Panc1 (cell line): ENCODE results near the gene PFKFB4. TPM values are rescaled to one million over a fixed set of nuclear protein-coding genes. Genes with fewer than 3 reads are reported as not detected.

Experiments
- ATAC-seq: fragments of 200-7000 bp; cut with Tn5 transposase; 2 replicates; pipeline ENCODE4 v1.9.1; 2020; ENCODE audit warnings: mild to moderate bottlenecking, moderate library complexity
- BruUV-seq: library from RNA; stranded (reverse); fragments of 400-500 nt; replicated peaks from 2 replicates; lab custom pipeline; 2021; lab: Mats Ljungman, UMichigan
- CTCF ChIA-PET: fragments of 300-600 bp; sonication (Branson Sonifier 250); formaldehyde crosslinking; loops from one replicate; lab custom pipeline; 2022; ENCODE audit warnings: antibody characterized with exemption; lab: Charles Lee
- POLR2A ChIA-PET: fragments of 300-600 bp; sonication (Branson Sonifier 250); formaldehyde crosslinking; loops from one replicate; lab custom pipeline; 2022; ENCODE audit warnings: antibody characterized with exemption; lab: Charles Lee
- DNase-seq: peaks from one replicate; pipeline ENCODE4 v3.0.0-alpha.2; 2010; ENCODE audit warnings: low read depth, low spot score
- H3K27ac ChIP-seq: 2 replicates; pipeline ENCODE4 v1.5.1; 2011; ENCODE audit warnings: mild to moderate bottlenecking, low read length, inconsistent platforms
- H3K27me3 ChIP-seq: fragments of 200-500 bp; sonication (Bioruptor generic); 2 replicates; pipeline ENCODE4 v1.6.0; 2014; ENCODE audit warnings: low read length, inconsistent platforms; ENCODE audit not compliant: control insufficient read depth, insufficient read depth
- H3K36me3 ChIP-seq: fragments of 200-500 bp; sonication (Bioruptor generic); 2 replicates; pipeline ENCODE4 v1.5.1; 2014; ENCODE audit warnings: inconsistent platforms, mild to moderate bottlenecking, low read length, moderate library complexity; ENCODE audit not compliant: control insufficient read depth, insufficient read depth
- H3K4me1 ChIP-seq: 2 replicates; pipeline ENCODE4 v1.5.1; 2011; ENCODE audit warnings: inconsistent platforms, mild to moderate bottlenecking, low read length, moderate library complexity; ENCODE audit not compliant: control insufficient read depth, insufficient read depth
- H3K4me3 ChIP-seq, 2 experiments: 2 replicates each; pipeline ENCODE4 v1.5.1; 2011 to 2012; ENCODE audit warnings: low read depth in 2 of 2, low read length in 2 of 2, mild to moderate bottlenecking in 2 of 2, inconsistent platforms in 1 of 2, moderate library complexity in 1 of 2
- H3K9me3 ChIP-seq: fragments of 200-500 bp; sonication (Bioruptor generic); 2 replicates; pipeline ENCODE4 v1.5.1; 2014; ENCODE audit warnings: low read depth, mild to moderate bottlenecking, inconsistent platforms, low read length, moderate library complexity; ENCODE audit not compliant: control insufficient read depth, insufficient read depth
- POLR2AphosphoS5 ChIP-seq: IDR thresholded peaks from 2 replicates; pipeline ENCODE4 v1.6.1; 2012; ENCODE audit warnings: mild to moderate bottlenecking, low read depth, low read length, moderate library complexity
- SIN3A ChIP-seq: IDR thresholded peaks from 2 replicates; pipeline ENCODE4 v1.6.1; 2012; ENCODE audit warnings: low read depth, mild to moderate bottlenecking, low read length, moderate library complexity, borderline replicate concordance; ENCODE audit not compliant: insufficient read depth
- TCF7L2 ChIP-seq: IDR thresholded peaks from 2 replicates; pipeline ENCODE4 v1.6.1; 2011; ENCODE audit warnings: mild to moderate bottlenecking, low read depth, low read length, inconsistent platforms
- in situ Hi-C: cut with HindIII; loops from 2 replicates; pipeline ENCODE4 v1.10.0; 2016; ENCODE audit warnings: low sequenced_read_pairs, low pct_unique_long_range_greater_than_20kb
- intact Hi-C: fragments of 100-400 bp; cut with micrococcal nuclease; formaldehyde crosslinking; loops from one replicate; pipeline ENCODE4 v1.10.0; 2022; ENCODE audit not compliant: unreplicated experiment
- total RNA-seq: library from RNA; stranded (reverse); gene quantifications from one replicate; pipeline ENCODE4 v1.2.1, GENCODE V29; 2021; ENCODE audit not compliant: unreplicated experiment
- TF ChIP-seq, protein P1 (sequence below), 2 experiments: IDR thresholded peaks; 2 replicates each; pipeline ENCODE4 v1.6.1; 2011 to 2012; ENCODE audit warnings: low read depth in 2 of 2, control low read depth in 1 of 2, low read length in 1 of 2, mild to moderate bottlenecking in 1 of 2, moderate library complexity in 1 of 2; ENCODE audit not compliant: insufficient read depth in 1 of 2
- TF ChIP-seq, protein P2 (sequence below): fragments of 450-650 bp; IDR thresholded peaks from 2 replicates; pipeline ENCODE4 v1.5.1; 2017; ENCODE audit warnings: mild to moderate bottlenecking

PFKFB4 gene
- total RNA-seq, 1 experiment from 2014 or later, result 6.0 TPM

DNA sequence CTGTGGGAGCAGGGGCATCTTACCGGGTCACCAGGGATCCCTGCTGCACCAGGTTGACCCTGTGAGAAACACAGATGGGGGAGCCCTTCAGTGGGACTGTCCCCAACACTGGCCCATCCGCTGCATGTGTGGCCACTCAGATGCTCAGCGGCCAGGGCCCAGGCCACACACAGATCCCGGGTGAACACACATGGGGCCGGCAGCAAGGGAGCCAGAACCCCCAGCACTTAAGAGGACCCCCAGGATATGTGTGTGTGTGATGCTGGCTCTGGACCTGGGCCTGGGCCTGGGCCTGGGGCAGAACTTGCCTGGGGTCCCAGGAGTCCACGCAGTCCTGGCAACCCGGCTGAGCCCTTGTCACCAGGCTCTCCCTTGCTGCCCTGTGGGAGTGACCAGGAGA, 11.9 kb upstream of the PFKFB4 start:
- POLR2A ChIA-PET, result no interaction called here
- no peak overlapping the region for H3K27ac ChIP-seq
- no peaks in the 10 kb centered on the region for H3K27me3 ChIP-seq
- ATAC-seq (no peak), DNase-seq (no peak)
- in situ Hi-C loops (no loop called here), intact Hi-C loops (no loop called here)
- no peak overlapping the region for H3K4me3 ChIP-seq
- TF ChIP-seq TCF7L2, result no peak
- TF ChIP-seq, protein P1, sequence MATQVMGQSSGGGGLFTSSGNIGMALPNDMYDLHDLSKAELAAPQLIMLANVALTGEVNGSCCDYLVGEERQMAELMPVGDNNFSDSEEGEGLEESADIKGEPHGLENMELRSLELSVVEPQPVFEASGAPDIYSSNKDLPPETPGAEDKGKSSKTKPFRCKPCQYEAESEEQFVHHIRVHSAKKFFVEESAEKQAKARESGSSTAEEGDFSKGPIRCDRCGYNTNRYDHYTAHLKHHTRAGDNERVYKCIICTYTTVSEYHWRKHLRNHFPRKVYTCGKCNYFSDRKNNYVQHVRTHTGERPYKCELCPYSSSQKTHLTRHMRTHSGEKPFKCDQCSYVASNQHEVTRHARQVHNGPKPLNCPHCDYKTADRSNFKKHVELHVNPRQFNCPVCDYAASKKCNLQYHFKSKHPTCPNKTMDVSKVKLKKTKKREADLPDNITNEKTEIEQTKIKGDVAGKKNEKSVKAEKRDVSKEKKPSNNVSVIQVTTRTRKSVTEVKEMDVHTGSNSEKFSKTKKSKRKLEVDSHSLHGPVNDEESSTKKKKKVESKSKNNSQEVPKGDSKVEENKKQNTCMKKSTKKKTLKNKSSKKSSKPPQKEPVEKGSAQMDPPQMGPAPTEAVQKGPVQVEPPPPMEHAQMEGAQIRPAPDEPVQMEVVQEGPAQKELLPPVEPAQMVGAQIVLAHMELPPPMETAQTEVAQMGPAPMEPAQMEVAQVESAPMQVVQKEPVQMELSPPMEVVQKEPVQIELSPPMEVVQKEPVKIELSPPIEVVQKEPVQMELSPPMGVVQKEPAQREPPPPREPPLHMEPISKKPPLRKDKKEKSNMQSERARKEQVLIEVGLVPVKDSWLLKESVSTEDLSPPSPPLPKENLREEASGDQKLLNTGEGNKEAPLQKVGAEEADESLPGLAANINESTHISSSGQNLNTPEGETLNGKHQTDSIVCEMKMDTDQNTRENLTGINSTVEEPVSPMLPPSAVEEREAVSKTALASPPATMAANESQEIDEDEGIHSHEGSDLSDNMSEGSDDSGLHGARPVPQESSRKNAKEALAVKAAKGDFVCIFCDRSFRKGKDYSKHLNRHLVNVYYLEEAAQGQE (IDR thresholded peaks at IDR 0.05; ENCODE audit: insufficient read depth in 1 of 2, low read depth in 2 of 2, low read length in 1 of 2), result no peak
- H3K4me1 ChIP-seq, result peaks cover 10% of the 10 kb centered on the region
- CTCF ChIA-PET, result no interaction called here
- no peaks in the 10 kb centered on the region for H3K9me3 ChIP-seq
- no peaks in the 10 kb centered on the region for H3K36me3 ChIP-seq
- BruUV-seq, result no TSS peak

DNA sequence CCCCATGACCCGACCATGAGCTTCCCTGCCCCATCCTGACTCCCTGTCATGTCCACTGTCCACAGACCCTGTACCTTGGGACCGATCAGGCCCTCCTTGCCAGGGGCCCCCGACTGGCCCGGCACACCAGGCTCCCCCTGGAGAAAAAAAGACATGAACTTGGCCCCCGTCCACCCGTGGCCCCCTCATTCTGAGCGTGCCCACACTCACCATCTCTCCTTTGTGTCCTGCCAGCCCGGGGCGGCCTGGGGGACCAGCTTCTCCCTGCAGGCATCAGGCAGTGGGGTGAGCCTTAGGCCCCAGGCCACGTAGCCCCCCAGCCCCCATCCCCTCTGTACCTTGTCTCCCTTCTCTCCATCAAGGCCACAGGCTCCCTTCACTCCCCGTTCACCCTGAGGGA, 10.9 kb upstream of the PFKFB4 start:
- Histone ChIP-seq H3K4me1 (peaks cover 11% of the 10 kb centered on the region), H3K27ac (no peak overlapping the region), H3K27me3 (no peaks in the 10 kb centered on the region), H3K4me3 (no peak overlapping the region), H3K9me3 (no peaks in the 10 kb centered on the region), H3K36me3 (no peaks in the 10 kb centered on the region)
- BruUV-seq, result no TSS peak
- intact Hi-C loops (no loop called here), in situ Hi-C loops (no loop called here)
- no peak for TF ChIP-seq POLR2AphosphoS5
- TF ChIP-seq SIN3A, result no peak
- TF ChIP-seq, protein P2, sequence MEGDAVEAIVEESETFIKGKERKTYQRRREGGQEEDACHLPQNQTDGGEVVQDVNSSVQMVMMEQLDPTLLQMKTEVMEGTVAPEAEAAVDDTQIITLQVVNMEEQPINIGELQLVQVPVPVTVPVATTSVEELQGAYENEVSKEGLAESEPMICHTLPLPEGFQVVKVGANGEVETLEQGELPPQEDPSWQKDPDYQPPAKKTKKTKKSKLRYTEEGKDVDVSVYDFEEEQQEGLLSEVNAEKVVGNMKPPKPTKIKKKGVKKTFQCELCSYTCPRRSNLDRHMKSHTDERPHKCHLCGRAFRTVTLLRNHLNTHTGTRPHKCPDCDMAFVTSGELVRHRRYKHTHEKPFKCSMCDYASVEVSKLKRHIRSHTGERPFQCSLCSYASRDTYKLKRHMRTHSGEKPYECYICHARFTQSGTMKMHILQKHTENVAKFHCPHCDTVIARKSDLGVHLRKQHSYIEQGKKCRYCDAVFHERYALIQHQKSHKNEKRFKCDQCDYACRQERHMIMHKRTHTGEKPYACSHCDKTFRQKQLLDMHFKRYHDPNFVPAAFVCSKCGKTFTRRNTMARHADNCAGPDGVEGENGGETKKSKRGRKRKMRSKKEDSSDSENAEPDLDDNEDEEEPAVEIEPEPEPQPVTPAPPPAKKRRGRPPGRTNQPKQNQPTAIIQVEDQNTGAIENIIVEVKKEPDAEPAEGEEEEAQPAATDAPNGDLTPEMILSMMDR, result no peak
- TF ChIP-seq, protein P1 (IDR thresholded peaks at IDR 0.05; ENCODE audit: insufficient read depth in 1 of 2, low read depth in 2 of 2, low read length in 1 of 2), result no peak
- TF ChIP-seq TCF7L2, result no peak
- ATAC-seq (no peak), DNase-seq (no peak)
- ChIA-PET CTCF (no interaction called here), POLR2A (no interaction called here)
